ENCODE results near the gene KRT80.

- TF ChIP-seq CTCF (IDR thresholded peaks at IDR 0.05) = no peak
- no peak for TF ChIP-seq POLR2A (IDR thresholded peaks at IDR 0.05)
Measured at GRCh38 chr12:52179396-52179973, 12.3 kb downstream of the KRT80 start.
